Putamen (tissue), 1 donor: ENCODE results near the gene TPTE2.
"Not testable (repeated sequence)": the region's sequence is repeated elsewhere in the genome, so short reads cannot be mapped to it uniquely, and the experiment has no call there.

ENCODE experiments used
- DNase-seq: peaks from one replicate; pipeline ENCODE4 v3.0.0-alpha.2; 2016; ENCODE audit warnings: low spot score

Gene TPTE2

DNA sequence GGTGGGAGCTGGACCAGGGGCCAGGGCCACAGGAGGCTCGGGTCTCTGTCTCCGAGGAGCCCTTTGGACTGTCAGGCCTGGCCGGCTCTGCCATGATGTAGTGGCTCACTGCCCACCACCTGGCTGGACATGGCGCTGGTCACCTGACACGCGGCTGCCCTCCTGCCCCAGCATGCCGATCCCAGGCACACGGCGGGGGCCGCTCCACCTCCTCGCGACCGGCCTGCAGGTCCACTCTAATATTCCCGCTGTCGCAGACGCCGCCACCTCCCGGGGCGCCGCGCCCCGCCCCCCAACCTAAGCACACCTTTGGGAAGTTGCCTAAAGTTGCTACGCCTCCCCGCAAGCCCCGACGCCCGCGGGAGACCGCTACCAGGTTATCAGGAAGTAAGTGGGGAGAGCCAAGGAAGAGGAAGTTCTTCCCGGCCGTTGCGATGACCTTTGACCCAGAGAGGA lies at the start of gene TPTE2:
TSS of gene TPTE2 (minus strand) at position 406 of the 456 bp plus-strand sequence. CDS start 58,298 bp downstream, outside the sequence.
- DNase-seq: not testable (repeated sequence)

DNA sequence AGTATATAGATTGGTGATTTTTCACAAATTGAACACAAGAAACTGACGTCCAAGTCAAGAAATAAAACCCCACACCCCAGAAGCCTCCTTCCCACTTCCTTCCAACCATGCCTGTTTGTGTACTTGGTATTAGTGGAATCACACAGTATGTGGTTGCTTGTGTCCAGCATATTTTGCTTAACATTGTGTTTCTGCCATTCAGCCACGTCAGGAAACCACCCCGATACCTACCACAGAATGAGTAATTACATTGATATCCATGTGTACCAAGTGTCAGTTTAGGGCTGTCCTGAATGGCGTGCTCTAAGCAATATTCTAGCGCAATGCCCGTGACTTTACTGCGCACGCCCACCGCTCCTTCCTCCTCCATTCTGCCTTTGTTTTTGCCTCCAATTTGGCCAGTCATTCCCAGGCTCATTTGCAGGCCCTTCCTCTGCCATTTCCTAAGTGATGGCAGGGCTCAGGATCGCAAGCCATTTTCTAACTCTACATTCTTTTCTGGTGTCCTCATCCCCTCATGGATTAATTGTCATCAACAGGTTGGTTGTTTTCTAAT lies 46.3 kb upstream of the TPTE2 start:
- no peak for DNase-seq

DNA sequence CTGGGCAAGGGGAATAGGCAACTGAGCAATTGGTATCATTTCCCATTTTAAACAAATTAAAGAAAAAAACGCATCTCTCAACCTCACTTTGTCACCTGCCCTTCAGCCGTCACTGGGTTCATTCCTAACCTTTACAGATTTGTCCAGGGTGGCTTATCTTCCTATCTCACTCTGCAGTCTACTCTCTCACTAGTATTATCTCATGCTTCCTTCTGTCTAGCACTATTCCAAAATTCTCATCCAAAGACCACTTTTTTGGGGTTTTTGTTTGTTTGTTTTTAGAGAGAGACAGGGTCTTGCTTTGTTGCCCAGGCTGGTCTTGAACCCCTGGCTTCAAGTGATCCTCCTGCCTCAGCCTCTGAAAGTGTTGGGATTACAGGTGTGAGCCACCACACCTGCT lies 45.4 kb upstream of the TPTE2 start:
- DNase-seq: no peak

DNA sequence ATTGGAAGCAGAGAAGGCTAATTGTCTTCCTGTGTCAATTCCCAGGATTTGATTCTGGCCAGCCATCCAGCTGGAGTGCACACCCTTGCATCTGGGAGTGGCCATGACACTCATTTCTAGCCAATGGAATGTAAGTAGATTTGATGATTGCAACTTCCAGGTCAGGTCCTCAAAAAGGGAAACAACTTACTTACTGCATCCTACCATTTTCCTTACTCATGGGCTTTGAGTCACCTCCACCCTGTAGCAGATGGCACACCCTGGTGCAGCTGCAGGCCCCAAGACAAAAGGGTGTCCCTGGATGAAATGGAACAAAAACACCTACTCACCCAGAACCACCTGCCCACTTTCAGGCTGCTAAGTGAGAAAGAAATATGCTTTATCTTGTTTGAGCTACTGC lies 44.8 kb upstream of the TPTE2 start:
- no peak for DNase-seq

DNA sequence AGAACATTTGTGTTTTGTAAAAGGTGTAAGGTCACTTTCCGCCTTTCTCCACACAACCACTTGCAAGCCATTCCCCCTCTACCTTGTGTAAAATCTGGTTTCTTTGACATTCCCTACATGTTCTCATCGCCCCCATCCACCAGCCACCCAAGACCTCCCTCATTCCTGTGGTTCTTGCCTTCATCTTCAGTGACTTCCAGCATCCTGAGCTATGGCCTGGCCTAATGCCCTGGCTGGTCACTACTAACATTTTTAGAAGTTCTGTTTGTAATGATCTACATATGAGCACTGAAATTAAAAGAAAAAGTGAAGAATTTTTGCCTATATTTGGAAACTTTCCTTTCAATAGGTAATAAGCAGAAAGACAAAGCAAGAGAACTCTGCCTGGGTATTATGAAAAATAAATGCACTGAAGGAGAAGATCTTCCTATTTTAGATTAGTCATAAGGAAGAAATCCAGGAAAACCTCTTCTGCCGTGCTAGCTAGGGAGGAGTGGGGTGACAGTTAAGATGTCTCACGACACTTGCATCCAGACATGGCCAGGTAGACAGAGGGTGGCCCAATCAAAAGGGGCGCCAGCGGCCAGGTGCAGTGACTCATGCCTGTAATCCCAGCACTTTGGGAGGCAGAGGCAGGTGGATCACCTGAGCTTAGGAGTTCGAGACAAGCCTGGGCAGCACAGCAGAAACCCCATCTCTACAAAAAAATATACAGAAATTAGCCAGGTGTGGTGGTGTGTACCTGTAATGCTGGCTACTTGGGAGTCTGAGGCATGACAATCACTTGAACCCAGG lies 44.0 kb upstream of the TPTE2 start:
- no peak for DNase-seq

DNA sequence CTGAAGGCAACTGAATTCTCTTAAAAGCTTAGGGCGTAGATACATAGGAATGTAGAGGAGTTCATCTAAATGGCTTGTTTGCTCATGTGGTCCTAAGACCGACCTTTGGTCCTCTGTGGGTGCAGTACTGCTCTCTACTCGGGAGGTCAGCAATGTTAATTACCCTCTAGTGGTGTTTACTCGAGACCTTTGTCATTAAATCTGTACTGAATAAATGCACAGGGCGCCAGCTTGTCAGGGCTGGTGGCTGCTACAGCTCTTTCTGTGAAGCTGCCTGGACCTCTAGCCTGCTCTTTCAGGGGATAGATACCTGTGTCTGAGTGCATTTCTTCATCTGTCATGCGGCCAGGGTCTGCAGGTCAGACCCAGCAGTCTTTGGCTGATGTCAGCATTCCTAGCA lies 43.0 kb upstream of the TPTE2 start:
- DNase-seq: no peak

DNA sequence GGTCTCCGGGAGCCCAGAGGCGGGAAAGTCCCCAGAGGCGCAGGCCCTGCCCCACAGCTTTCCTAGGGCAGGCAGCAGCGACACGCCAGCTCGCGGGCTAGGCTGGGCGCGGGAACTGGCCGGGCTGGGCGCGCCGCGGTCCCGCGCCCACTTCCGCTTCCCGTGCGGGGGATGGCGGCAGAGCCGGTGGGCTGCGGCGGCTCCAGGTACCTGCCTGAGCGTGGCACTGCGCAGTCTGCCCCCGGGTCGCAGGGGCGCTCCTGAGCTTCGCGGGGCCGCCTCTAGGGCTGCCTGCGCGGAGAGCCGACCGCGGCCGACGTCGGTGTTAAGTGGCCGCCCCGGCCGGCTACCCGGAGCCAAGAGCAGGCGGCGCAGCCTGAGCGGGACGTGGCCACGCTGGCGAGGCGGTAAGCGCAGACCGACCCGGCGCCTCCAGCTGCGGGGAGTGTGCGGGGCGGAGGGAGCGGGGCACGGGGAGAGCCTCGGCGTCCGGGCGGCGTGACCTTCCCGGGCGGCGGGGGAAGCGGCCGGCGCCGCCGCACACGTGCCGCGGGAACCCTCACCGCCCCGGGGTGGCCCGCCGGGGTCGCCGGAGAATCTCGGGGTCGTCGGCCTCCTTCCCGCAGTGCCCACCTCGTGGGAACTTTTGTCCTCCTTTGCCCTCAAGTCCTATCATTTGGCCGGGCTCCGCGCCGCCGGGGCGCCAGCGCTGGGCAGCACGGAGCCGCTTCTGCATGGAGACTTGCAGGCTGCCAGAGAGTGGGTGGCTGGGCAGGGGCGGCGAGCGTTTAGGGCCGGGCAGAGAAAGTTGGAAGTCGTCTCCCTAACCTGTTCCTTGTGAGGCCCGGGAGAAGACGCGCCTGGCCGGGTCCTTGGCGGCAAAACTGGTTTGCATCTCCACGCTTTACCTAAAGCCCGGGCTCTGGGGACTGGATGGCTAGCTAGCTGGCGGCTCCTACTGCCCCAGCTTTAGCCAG lies 40.7 kb upstream of the TPTE2 start:
- DNase-seq: no peak

DNA sequence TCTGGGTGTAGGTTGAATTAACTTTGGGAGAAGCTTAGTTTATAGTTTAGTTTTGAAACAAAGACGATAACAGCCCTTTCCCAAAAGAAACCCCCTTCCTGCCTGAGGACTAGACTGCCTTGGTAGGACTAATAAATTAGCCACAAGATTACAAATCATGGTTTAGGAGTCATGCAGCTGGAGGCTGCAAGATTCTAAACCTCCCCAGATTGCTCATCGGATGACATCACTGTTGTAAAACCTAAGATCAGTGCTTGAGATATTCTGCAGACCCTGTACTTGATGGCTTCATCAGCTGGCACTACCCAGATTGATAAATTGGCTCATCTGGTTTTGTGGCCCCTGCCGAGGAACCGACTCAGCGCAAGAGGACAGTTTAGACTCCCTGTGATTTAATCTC lies 36.2 kb upstream of the TPTE2 start:
- no peak for DNase-seq

DNA sequence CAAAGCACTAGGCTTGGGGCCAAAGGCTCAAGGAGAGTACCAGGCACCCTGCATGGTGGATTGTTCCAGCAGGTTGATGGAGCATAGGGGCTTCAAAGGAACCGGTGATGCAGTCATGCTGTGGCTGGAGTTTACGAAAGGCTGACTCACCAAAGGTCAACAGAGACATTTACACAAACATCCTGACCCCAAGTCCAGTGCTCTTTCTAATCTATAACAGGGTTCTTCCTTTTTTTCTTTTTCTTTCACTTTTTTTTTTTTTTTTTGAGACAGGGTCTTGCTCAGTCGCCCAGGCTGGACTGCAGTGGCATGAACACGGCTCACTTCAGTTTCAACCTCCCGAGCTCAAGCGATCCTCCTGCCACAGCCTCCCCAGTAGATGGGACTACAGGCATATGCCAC lies 35.6 kb upstream of the TPTE2 start:
- DNase-seq: no peak

DNA sequence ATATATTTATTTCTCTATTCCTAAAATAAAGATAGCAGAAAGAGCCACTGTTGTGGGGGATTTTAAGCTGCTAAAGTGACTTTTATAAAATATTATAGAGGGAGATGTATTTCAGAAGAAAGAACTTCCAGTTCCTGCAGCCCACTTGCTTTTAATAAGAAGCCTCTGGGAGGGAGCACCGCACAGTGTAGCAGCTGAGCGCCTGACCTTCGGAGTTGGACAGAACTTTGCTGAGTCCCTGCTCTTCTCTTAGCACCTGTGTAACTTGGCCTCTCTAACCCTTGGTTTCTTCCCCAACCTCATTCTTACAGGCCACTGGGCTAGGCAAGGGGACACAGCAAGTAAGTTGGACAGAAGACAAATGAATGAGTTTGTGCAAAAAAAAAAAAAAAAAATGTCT lies 34.8 kb upstream of the TPTE2 start:
- DNase-seq: no peak

DNA sequence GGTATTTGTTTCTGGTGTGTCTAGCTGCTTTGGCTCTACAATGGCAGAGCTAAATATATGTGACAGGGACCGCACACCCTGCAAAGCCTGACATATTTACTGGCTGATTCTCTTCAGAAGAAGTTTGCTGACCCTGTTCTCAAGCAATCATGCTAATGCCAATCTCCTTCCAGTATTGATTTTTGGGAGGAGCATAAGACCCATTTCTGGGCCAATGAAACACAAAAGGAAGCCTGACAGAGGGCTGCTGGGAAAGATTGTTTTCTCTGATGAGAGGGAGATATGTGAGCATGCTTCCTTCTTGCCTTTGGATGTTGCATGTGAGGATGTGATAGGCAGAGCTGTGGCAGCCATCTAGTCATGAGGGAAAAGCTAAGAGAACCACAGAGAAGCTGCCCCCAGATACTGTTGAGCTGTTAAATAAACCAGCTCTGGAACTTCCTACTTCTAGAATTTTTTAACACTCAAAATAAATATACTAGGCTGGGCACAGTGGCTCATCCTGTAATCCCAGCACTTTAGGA lies 31.4 kb upstream of the TPTE2 start:
- DNase-seq: no peak

DNA sequence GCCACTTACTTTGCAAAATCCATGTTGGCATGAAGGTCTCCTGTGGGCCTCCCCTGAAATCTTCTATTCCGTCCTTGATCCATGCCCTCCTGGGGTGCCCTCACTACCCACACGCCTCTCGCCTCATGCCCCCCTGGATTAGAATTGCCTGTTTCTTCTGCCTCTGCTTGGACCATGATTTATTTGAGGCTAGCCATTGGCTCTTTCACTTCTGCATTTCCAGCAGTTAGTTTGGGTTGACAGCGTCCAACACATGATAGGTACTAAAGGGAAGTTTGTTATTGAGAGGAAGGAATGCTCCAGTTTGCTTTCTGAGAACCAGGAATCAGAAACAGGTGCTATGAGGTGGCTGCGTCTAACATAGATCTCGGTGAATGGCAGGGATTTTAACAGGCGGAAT lies 30.5 kb upstream of the TPTE2 start:
- no peak for DNase-seq

DNA sequence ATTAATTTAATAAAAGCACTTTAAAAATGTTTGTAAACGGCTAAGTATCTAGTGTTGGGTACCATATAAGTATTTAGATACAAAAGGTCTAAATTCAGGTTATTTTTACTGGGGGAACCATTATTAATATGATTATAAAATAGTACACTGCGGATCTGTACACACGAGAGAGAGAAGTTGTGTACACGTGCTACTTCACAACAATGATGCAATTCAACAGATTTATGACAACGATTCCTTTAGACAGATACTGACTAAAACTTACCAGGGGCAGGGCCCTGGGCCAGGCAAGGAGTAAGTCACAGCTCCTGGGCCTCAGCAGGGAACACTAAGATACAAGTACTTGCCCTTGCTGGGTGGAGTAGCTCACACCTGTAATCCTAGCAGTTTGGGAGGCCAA lies 29.1 kb upstream of the TPTE2 start:
- DNase-seq: no peak

DNA sequence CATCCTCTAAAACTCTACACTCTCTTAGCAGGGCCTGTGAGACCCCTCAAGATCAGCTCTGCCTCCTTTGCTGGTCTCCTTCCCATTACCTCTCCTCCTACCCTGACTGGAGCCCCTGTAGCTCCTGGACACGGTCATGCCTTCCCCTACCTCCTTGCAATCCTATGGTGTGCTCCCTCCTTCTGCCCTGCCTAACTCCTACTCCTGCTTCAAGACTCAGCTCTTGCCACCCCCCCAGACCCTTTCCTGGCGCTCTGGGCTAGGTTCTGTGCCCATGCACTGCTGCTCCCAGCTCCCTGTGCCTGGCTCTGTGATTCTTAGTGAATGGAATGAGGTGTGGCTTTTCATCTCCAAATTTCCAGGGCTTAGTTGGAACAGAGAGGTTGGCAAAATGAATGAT lies 28.0 kb upstream of the TPTE2 start:
- DNase-seq: no peak

DNA sequence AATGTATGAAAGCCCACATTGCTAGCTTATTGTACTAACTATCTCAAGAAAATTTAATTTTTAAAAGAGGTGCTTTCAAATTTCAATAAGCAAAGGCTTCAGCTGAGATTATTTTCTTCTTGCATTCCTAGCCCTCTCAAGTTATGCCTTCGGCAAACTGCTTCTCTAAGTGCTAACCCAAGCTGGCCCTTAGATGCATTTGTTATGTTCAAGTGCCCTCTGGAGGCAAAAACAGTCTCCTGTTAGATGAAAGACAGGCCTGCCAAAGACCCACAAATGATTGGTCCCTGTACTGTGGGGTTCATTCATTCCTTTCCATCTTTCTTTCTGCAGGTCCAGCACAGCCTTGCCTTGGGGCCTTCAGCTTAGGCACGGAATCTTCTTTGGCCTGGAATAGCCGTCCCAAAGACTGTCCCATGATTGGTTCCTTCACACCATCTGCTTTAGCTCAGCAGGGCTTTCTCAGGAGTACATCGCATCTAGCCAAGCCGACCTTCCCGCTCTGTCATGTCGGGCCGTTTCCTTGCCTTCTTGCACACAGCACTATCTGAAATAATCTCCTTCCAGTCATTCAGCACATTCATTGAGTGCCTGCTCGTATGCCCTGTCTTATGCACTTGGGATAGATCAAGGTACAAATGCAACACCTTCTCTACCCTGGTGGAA lies 26.4 kb upstream of the TPTE2 start:
- no peak for DNase-seq

DNA sequence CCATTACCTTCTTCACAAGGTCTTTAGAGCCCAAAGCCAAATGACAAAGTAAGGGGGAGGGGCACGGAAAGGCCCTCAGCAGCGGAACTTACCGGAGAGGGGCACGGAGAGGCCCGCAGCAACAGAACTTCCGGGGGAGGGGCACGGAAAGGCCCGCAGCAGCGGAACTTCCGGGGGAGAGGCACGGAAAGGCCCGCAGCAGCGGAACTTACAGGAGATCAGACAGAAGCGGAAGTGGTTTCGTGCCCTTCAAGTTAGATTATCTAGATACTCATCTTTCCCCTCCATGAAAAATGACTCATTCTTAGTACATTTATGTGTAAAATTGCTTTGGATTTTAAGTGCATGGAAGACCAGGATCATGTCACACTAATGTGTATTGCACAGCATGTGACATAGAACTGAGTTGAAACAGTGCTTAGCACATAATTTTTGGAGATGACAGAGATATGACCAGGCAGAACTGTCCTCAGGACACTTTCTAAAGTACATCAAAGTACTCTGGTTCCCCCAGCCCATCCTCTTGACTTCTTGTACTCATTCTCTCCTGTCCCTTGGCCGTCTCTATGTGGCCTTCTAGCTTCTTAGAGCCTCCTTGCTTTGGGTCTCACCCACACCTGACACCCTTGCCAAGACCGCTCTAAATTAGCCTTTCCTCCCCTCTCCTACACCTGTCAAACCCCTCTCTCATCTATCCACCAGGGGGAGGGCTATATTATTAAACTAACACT lies 25.7 kb upstream of the TPTE2 start:
- no peak for DNase-seq

DNA sequence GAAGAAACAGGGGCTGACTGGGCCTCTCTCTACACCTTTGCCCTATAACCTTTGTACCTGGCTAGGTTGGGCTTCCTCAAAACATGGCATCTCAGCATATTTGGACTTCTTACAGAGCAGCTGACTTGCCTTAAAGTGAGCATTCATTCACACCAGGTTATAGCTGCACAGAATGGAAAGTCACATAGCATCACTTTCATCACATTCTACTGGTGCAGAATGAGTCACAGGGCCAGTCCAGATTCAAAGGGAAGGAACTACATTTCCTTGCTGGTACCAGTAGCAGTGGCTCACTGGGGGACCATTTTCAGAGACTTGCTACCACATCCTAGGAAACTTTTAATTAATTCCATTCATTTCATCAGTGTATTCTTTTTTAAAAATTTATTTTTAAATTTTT lies 20.3 kb upstream of the TPTE2 start:
- no peak for DNase-seq

DNA sequence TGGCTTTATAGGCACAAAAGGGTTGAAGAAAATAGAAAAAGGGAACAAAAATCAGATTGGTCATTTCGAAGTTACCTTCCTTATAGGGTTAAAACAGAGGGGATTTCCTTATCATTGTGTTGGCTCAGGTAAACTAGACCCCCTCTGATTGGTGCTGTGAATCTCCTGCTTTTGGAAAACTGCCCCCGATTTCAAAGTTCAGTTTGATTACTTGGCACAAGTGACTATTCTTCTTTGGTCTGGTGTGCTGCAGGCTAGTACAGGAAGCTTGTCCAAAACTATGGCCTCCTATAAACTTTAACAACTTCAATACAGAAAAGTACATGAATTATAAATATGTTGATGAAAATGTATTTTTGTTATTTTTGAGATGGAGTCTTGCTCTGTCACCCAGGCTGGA lies 13.9 kb upstream of the TPTE2 start:
- no peak for DNase-seq

DNA sequence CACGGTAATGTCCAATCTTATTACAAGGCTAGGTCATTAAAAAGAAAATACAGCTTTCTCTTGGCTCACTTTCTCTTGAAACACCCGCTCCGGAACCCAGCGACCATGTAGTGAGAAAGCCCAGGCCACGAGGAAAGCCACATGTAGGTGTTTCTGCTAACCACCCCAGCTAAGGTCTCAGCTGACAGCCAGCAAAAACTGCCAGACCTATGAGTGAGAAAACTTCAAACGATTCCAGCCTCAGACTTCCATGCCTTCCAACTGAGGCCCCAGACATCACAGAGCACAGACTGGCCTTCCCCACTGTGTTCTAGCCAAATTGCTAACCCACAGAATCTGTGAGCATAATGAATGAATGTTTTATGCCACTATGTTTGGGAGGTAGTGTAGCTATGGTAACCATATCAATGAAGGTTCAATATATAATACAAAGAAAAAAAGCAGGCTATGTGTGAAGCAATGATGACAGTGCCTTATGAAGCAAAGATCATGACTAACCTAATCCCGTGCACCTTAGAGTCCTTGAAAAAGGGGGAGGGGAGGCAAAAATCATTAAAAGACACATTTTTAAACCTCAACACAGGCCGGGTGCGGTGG lies 11.9 kb upstream of the TPTE2 start:
- no peak for DNase-seq

DNA sequence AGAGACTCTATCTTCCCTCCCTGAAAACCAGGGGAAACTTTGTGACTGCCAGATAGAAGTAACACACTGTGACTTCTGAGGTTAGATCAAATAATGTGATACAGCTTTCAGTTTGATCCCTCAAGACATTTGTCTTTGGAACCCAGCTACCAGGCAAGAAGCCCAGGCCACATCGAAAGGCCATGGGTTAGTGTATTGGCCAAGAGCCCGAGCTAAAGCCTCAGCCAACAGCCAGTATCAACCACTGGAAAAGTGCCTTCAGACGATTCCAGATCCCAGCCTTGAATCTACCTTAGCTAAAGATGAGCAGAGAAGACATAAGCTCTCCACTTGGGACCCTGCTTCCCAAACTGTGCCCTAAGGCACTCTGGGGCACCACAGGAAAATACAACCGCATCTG lies 10.9 kb upstream of the TPTE2 start:
- DNase-seq: no peak
